NK-92 treated with Interleukin-12 subunit alpha and Interleukin-12 subunit beta, amount 100 ng/mL, for 24 hours (cell line): Measurements from ENCODE around the gene HSPA12A.

Source experiments
- DNase-seq: peaks from one replicate; lab custom pipeline; 2025; lab: John Stamatoyannopoulos, UW

The HSPA12A gene

GRCh38 chr10:116741391-116742351, 695 bp downstream of the HSPA12A start:
- DNase-seq: no peak

GRCh38 chr10:116740971-116741370, 1.4 kb downstream of the HSPA12A start:
- DNase-seq: no peak

GRCh38 chr10:116738339-116738738, 4.0 kb downstream of the HSPA12A start:
- DNase-seq: no peak

GRCh38 chr10:116737627-116738327, 4.6 kb downstream of the HSPA12A start:
- no peak for DNase-seq

GRCh38 chr10:116733566-116733965, 8.8 kb downstream of the HSPA12A start:
- DNase-seq: no peak

- no peak for DNase-seq
Measured at GRCh38 chr10:116732573-116732972, 9.8 kb downstream of the HSPA12A start.

- no peak for DNase-seq
Measured at GRCh38 chr10:116730464-116731260, 11.7 kb downstream of the HSPA12A start.

GRCh38 chr10:116729243-116729642, 13.1 kb downstream of the HSPA12A start:
- DNase-seq: no peak

GRCh38 chr10:116728526-116729096, 13.8 kb downstream of the HSPA12A start:
- no peak for DNase-seq

- DNase-seq: no peak
Measured at GRCh38 chr10:116723428-116724281, 18.7 kb downstream of the HSPA12A start.

GRCh38 chr10:116722736-116723427, 19.5 kb downstream of the HSPA12A start:
- no peak for DNase-seq

- DNase-seq: no peak
Measured at GRCh38 chr10:116721547-116722392, 20.6 kb downstream of the HSPA12A start.

GRCh38 chr10:116720668-116721546, 21.5 kb downstream of the HSPA12A start:
- no peak for DNase-seq

GRCh38 chr10:116720241-116720643, 22.1 kb downstream of the HSPA12A start:
- no peak for DNase-seq

- DNase-seq: no peak
Measured at GRCh38 chr10:116719804-116720203, 22.6 kb downstream of the HSPA12A start.

- no peak for DNase-seq
Measured at GRCh38 chr10:116718058-116718457, 24.3 kb downstream of the HSPA12A start.

- DNase-seq: no peak
Measured at GRCh38 chr10:116716381-116716780, 26.0 kb downstream of the HSPA12A start.

GRCh38 chr10:116715839-116716377, 26.5 kb downstream of the HSPA12A start:
- no peak for DNase-seq
